H1 (cell line): Measurements from ENCODE around the gene DENND2C. TPM values are rescaled to one million over a fixed set of nuclear protein-coding genes. Genes with fewer than 3 reads are reported as not detected.

ENCODE experiments used
- BCL11A ChIP-seq, 2 experiments: IDR thresholded peaks; one replicate each; pipeline ENCODE4 v1.6.1; 2011; ENCODE audit warnings: low read depth in 2 of 2, low read length in 2 of 2, mild to moderate bottlenecking in 2 of 2
- CEBPB ChIP-seq: IDR thresholded peaks from 2 replicates; pipeline ENCODE4 v1.6.1; 2012; ENCODE audit warnings: low read depth, low read length
- JUN ChIP-seq: IDR thresholded peaks from 2 replicates; pipeline ENCODE4 v1.6.1; 2011; ENCODE audit warnings: low read depth, mild to moderate bottlenecking, improper control_type of control experiment, low read length
- SAP30 ChIP-seq: fragments of 300-600 bp; sonication (generic); IDR thresholded peaks from 2 replicates; pipeline ENCODE4 v1.7.1; 2012; ENCODE audit warnings: low read length, moderate library complexity, mild to moderate bottlenecking, inconsistent platforms; ENCODE audit not compliant: insufficient read depth, insufficient replicate concordance
- TAF1 ChIP-seq: IDR thresholded peaks from 2 replicates; pipeline ENCODE4 v1.6.1; 2011; ENCODE audit warnings: mild to moderate bottlenecking, low read depth, low read length
- polyA plus RNA-seq, 7 experiments: library from polyadenylated mRNA; depleted of rRNA in 3 of 7; stranded (reverse) in 5 of 7; unstranded in 2 of 7; fragments of >200 nt in 5 of 7; fragments of 200-250 nt in 2 of 7; gene quantifications; 1 replicate in 5 of 7; 2 replicates in 1 of 7; 4 replicates in 1 of 7; pipeline versions ENCODE4 v1.2.1 to v1.2.3, GENCODE V29; 2011 to 2013; ENCODE audit warnings: missing spikeins in 2 of 7, mixed read lengths in 2 of 7
- total RNA-seq: library from RNA; stranded (reverse); fragmentation: NEBNext Ultra II Directional; extraction: Animal tissue kit (Norgen Biotek cat#: 25700); gene quantifications from 2 replicates; pipeline ENCODE4 v1.2.1, GENCODE V29; 2021
- TF ChIP-seq, protein P1 (sequence below): IDR thresholded peaks from 2 replicates; pipeline ENCODE4 v1.6.1; 2012; ENCODE audit warnings: inconsistent platforms

DENND2C gene
- total and polyA plus RNA-seq, 2 of the 8 experiments (the other 6 are each of a cell fraction or from before 2014, with no cell fraction given) = 1.8 to 5.5 TPM

DNA sequence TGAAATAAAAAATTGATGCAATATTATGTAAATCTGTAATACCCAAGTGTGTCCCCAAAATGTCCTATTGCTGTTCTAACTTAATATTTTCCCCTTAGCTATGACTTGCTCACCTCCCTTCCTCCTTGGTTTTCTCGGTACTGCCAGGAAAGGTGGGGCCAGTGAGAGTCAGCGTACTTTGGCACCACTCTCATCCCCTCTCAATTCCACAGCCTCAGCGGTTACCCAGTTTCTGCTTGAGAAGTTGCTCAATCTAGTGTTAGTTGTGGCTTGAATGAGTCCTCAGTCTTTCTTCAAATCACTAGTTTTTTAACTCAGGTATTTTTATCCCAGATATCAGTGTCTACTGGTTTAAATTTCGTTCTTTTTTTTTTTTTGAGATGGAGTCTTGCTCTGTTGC is 120.7 kb downstream of the DENND2C start (continued):
- no peak for TF ChIP-seq BCL11A (IDR thresholded peaks at IDR 0.05; ENCODE audit: low read depth in 2 of 2, low read length in 2 of 2)
- TF ChIP-seq SAP30 = no peak
- TF ChIP-seq, protein P1, sequence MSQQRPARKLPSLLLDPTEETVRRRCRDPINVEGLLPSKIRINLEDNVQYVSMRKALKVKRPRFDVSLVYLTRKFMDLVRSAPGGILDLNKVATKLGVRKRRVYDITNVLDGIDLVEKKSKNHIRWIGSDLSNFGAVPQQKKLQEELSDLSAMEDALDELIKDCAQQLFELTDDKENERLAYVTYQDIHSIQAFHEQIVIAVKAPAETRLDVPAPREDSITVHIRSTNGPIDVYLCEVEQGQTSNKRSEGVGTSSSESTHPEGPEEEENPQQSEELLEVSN = no peak
- TF ChIP-seq CEBPB = no peak
- TF ChIP-seq TAF1 = no peak
- no peak for TF ChIP-seq JUN
